Stimulated activated CD4-positive, alpha-beta T cell treated with anti-CD3 and anti-CD28 coated beads, TNF-alpha, amount 100 ng/mL, for 24 hours (primary cell): Measurements from ENCODE around the gene NAP1L1.
A peak's percentile ranks its signal among the peaks of the same experiment; 100 is the strongest.

ENCODE experiments used
- DNase-seq, 3 experiments: peaks; one replicate each; pipeline ENCODE4 v3.0.0-alpha.2; 2020; ENCODE audit warnings: low read depth in 3 of 3

The NAP1L1 gene

GRCh38 chr12:76084863-76085519 lies 506 bp upstream of the NAP1L1 start:
- DNase-seq, result peak in 2 of 3 experiments; percentile 14 to 23

- DNase-seq, result no peak
Measured at GRCh38 chr12:76083246-76083903, 1.1 kb downstream of the NAP1L1 start.

- no peak for DNase-seq
Measured at GRCh38 chr12:76081909-76082308, 2.6 kb downstream of the NAP1L1 start.

- DNase-seq, result no peak
Measured at GRCh38 chr12:76080729-76081415, 3.6 kb downstream of the NAP1L1 start.

- DNase-seq, result no peak
Measured at GRCh38 chr12:76080017-76080728, 4.3 kb downstream of the NAP1L1 start.

GRCh38 chr12:76078748-76079147 lies 5.7 kb downstream of the NAP1L1 start:
- DNase-seq, result no peak

GRCh38 chr12:76075448-76075847 lies 9.0 kb downstream of the NAP1L1 start:
- DNase-seq, result no peak

GRCh38 chr12:76074701-76075336 lies 9.7 kb downstream of the NAP1L1 start:
- DNase-seq, result no peak

GRCh38 chr12:76073561-76073960 lies 10.9 kb downstream of the NAP1L1 start:
- DNase-seq, result no peak

- DNase-seq, result no peak
Measured at GRCh38 chr12:76072568-76072967, 11.9 kb downstream of the NAP1L1 start.

GRCh38 chr12:76069339-76069738 lies 15.1 kb downstream of the NAP1L1 start:
- no peak for DNase-seq

- no peak for DNase-seq
Measured at GRCh38 chr12:76065917-76066316, 18.6 kb downstream of the NAP1L1 start.

GRCh38 chr12:76064904-76065303 lies 19.6 kb downstream of the NAP1L1 start:
- no peak for DNase-seq

GRCh38 chr12:76060111-76060510 lies 24.4 kb downstream of the NAP1L1 start:
- DNase-seq, result no peak

- no peak for DNase-seq
Measured at GRCh38 chr12:76057326-76057725, 27.2 kb downstream of the NAP1L1 start.

- no peak for DNase-seq
Measured at GRCh38 chr12:76055393-76055792, 29.1 kb downstream of the NAP1L1 start.

- DNase-seq, result no peak
Measured at GRCh38 chr12:76049575-76050251, 34.8 kb downstream of the NAP1L1 start.

- no peak for DNase-seq
Measured at GRCh38 chr12:76047742-76048141, 36.7 kb downstream of the NAP1L1 start.

- no peak for DNase-seq
Measured at GRCh38 chr12:76047060-76047459, 37.4 kb downstream of the NAP1L1 start.

- no peak for DNase-seq
Measured at GRCh38 chr12:76043377-76043776, 41.1 kb downstream of the NAP1L1 start.

- no peak for DNase-seq
Measured at GRCh38 chr12:76042147-76042546, 42.3 kb downstream of the NAP1L1 start.
